GM19452 (cell line): ENCODE results near the gene LSM3.

Source experiments
- ATAC-seq: cut with Tn5 transposase; IDR thresholded peaks from one replicate; pipeline ENCODE4 v1.9.1; 2021; ENCODE audit not compliant: unreplicated experiment

LSM3 gene

DNA sequence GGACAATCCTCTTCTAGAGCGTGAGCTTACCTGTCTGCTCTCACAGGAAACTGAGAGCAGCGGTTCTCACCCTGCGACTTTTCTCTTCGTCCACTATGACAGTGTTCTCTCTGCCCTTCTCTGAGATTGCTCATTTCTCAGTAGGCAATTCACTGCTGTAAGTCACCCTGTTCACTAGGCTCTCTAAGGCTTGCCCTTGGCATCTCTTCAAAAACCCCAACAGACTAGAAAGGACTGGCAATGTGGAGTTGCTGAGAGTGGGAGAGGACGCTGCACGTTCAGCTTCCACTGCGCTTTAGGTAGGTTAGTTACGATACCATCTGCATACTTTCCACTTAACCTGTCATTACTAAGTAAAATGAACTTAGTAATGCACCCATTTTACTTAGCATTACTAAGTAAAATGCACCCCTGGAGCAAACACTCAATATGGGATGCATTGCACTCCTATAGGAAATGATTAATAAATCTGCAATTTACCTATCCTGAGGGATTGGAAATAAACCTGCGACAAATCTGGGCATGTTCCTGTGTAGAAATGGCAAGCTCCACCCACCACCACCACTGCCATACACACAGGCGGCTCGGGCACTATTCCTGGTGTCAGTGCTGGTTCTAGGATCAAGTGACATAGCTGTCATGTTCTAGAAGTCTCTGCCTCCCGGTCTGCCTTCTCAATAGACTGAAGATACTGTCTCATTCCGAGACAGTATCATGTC, 21.6 kb upstream of the LSM3 start:
- no peak for ATAC-seq

DNA sequence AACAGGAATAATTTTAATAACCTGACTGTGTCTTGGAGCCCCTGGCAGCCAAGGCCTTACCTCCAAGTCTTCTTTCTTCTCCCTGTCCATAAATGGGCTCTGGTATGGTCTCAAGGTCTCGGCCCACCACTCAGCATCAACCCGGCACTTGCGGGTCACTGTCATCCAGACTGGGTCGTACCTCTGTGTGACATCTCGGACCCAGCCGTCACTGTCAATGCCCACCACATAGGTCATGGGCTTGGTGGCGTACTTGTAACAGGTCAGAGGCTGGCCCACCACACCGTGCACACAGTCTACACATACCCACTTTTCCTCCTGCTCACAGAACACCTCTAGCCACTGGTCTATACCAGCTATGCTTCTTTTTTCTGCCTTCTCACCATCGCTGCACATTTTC, 20.7 kb upstream of the LSM3 start:
- ATAC-seq = no peak

DNA sequence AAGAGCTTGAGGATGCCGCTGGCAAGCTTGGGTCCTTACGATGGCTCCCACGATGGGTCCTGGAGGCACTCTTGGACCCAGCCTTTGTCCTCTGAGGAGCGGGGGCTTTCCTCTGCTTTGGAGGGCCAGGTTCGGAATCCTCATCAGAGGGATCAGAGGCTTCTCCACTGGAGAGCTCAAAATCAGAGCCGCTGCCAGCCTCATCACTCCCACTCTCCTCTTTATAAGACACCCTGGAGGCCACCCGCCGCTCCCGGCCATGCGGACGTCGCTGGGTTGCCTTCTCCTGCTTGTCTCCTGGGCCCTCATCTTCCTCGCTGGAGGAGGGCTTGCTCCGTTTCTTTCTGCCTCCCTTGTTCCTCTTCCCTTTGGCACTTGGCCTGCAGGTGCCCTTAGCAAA, 20.2 kb upstream of the LSM3 start:
- no peak for ATAC-seq

DNA sequence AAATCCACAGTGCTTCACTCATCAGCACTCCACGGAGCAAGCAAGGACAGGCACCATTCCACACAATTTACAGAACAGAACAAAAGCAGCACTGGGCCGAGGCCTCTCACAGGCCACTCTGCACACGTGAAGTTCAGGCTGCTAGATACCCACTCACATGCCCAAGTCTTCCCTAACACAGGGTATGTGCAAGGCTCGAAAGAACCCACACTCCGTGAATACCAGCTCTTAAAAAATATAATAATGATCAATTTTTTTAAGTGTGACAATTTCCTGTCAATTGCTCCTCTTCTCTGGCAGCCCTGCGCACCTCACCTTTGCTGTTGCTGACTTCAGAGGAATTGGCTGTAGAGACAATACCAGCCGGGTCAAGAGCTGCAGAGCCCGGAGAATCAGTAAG, 19.2 kb upstream of the LSM3 start:
- no peak for ATAC-seq

DNA sequence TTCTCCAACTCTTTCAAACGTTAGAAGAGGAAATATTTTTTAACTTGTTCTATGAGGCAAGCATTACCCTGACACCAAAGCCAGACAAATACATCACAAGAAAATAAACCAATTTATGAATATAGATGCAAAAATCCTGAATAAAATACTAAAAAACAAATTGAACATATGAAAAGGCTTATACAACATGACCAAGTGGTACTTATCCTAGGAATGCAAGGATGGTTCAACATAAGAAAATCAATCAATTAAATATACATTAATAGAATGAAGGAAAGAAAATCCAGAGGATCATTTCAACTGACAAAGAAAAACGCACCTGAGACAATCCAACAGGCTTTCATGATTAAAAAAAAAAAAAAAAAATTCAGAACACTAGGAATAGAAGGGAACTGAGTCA, 17.3 kb upstream of the LSM3 start:
- ATAC-seq = no peak

DNA sequence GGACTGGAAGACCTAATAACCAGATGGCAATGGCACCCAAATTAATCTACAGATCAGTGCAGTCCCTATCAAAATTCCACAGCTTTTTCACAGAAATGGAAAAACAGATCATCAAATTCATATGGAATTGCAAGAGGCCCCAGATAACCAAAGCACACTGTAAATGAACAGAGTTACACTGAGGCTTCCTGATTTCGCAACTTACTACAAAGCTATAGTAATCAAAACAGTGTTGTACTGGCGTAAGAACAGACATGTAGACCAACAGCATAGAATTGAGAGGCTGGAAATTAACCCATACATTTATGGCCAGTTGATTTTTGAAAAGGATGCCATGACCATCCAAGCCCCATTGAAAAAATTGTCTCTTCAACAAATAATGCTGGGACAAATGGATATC, 16.4 kb upstream of the LSM3 start:
- no peak for ATAC-seq

DNA sequence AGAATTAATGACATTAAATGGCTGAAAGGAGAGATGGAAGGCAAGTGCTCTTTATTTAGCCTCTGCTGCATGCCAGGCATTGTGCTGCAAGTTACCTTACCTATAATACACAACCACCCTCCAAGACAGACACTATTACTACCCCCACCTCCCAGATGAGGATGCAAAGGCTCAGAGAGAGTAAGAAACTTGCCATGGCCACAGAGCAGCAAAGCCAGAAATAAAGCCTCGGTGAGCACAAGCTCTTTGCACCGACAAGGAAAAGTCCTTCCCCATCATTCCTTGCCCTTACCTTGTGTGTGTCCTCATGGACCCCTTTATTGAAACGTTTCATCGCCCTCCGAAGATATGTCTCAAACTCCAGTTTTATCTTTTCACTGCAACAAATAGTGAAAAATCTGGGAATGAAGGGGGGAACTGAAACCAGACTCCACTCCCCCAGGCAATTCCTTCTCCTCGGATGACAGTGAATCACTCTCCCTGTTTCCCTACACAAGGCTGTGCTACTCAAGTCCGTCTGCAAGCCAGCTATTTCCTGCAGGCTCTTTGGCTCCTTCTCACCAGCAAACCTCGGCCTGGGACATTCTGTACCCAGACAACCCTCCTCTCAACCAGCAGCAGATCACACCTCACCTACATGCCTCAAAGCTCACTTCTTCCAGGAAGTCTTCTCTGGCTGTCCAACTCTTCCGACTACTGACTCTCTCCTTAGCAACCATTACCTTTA, 11.6 kb upstream of the LSM3 start:
- no peak for ATAC-seq

DNA sequence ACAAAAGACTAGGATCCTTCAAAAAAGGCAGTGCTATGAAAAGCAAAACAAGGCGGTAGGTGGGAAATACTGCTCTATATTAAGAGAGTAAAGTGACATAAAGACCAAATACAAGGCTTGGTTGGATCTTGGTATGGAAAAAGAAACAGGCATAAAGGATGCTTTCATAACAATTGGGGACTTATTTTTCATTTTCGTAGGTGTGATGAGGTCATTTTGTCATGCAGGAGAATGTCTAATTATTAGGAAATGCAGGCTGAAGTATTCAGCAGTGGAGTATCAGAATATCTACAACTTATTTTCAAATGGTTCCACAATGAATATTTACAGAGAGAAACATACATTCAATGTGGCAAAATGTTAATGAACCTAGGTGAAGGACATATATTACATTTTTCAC, 9.2 kb upstream of the LSM3 start:
- no peak for ATAC-seq

DNA sequence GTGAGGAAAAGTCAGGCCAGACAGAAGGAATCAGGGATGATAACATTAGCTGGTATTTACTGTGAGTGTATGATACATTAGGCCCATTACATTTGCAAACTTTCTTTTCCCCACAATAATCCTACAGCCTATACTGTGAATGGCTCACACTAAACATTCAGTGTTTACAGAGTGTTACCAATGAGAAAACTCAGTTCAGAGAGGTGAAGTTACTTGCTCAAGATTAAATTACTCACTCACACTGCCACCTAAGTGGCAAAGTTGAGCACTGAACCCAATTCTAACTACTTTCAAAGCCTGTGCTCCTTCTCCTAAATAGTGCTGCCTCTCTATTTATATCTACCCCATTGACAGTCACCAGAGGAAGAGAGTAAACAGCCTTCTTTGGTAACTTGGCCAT, 8.7 kb upstream of the LSM3 start:
- no peak for ATAC-seq

DNA sequence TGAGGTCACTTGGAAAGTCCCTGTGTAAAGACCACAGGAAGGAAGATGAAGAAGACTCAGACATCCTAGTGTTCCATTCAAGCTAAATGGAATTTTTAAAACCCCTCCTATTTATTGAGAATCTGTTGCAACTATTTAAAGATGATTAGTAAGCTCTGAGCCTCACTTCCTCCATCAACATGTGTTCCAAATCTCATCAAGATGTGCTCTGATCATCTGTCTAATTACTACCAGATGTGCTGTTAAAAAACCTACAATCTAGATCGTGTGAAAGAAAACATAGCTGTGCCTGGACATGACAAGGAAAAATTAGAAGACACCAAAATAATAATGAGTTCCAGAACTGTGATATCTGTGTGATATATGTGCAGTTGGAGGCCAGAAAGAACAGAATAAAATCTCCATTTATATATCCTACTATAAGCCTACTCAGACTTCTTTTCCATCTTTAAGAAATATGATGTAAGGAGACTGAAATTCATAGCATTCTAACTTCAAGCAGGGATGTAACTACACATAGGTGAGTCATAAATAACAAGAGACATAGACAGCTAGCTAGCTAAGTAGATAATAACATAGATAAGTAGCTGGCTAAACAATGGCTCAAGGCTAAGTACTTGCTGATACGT, 8.0 kb upstream of the LSM3 start:
- ATAC-seq = no peak

DNA sequence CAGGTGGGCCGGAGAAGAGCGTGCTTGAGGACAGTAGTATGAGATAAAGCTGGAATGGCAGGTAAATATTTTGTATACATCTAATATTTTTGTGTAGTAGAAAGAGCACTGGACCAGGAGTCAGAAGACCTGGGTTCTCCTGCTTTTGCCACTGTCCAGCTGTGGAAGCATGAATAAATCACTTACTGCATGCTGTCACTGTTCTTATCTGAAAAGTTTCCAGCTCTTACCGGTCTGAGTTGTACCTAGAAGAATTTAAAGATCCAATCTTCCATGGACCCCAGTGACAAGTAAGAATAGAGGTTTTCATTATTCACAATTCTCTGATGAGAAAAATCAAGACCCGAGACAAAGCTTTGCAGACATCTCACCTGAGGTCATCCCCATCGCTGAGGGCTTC, 6.1 kb upstream of the LSM3 start:
- no peak for ATAC-seq

DNA sequence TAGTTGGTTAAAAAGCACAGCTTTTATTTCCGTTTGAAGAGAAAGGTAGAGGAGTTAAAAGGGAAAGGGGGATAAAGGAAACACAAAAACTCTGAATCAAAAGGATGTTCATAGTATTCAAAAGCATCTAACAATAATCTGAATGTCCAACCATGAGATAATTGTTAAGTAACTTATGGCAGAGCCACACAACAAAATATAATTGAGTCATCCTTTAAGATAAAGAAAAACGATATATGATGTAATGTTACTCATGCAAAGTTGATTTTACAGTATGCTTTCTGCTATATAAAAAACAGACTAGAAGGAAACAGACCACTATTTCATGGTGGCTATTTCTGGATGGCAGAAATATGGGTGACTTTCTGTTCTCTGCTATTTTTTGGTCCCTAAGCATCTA, 4.1 kb upstream of the LSM3 start:
- no peak for ATAC-seq

DNA sequence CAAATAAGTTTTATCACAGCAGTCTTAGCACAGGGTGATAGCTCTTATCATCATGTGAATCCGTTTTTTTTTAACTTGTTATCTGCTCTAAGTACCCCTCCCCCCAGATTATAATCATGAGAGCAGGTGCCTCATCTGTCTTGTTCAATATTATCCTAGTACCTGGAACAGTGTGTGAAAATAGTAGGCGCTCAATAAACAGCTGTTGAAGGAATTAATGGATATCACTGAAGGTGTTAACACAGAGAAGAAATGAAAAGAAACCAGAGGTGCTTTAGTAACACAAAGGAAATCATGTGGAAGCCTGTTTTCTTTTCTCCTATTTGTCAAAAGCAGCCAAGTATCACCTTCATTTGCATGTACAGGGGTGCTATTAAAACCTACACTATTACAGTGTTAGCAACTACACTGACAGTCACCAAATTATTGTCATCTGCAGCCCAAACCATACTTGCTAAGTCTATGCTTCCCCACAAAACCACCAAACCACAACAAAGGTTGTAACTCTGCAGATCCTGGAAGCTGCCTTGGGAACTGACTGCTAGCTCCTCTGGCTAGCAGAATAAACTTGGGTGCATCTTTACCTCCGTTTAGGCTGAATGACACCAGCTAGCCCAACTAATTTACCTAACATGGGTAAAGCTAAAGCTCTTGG, 3.1 kb upstream of the LSM3 start:
- no peak for ATAC-seq

DNA sequence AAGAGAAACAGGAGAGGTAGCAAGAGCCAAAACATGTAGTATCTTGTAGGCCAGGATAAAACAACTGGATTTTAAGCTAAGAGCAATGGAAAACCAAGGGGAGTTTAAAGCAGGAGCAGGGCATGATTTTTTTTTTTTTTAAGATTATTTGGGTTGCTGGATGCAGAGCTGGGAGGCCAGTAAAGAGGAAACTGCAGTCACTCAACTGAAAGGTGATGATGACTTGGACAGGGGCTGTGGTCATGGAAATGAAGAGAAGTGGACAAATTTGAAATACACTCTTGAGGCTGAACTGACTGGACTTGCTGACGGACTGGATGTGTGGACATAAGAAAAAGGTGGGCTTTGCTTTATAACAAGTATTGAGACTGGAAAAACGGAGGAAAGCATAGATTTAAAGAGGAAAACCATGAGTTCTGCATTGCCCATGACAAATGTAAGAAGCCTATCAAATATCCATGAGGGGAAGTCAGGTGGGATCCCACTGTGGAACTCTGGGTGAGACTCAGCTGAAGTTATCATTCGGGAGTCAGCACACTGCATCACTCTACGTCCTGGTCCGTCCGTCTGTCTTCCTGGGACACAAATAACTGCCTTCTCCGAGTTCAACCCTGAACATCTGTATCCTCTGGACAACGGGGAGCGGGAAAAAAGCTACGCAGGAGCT, 904 bp upstream of the LSM3 start:
- no peak for ATAC-seq

DNA sequence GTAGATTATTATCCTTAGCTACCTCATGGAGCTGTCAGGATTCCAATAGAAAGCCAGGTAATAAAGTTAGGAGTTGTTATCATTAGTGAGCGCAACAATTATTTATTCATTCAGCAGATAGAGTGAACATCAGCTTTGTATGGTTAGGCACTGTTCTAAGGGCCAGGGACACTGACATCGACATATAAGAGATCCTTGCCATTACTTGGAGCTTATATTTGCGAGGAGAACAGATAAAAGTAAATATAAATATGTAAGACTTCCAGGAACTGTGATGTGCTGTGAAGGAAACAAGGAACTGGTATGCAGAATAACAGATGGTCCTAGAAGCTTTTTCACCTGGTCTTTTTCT, 473 bp downstream of the LSM3 start:
- no peak for ATAC-seq

DNA sequence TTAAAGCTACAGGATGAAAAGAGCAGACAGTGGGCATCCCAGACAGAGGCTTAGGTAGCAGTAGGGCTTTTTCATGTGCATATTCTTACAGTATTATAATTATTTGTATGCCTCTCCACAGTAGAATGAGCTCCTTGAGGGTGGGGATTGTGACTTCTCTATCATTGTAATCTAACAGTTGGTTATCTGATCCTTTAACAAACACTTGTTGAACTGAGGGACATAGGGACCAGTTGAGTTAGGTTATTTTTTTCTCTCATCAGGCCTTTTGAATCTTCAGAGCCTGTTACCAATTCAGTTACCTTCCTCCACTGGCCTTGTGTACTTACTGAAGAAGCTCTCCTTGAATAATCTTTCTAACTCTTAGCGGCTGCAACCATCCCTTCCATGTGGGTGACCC, 1.2 kb downstream of the LSM3 start:
- ATAC-seq = no peak

DNA sequence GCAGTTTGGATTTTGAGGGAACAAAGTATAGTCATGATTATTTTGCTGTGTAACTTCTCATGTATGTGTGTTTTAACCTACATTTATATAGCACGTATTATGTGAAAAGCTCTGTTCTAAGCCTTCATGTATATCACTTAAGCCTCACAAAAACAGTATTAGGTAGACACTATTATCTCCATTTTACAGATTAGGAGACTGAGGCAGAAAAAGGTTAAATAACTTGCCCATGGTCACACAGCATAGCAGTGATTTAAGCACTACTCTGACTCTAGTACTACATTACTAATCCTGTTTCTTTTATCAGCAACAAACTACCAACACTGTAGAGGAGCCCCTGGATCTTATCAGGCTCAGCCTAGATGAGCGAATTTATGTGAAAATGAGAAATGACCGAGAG, 2.6 kb downstream of the LSM3 start:
- no peak for ATAC-seq

DNA sequence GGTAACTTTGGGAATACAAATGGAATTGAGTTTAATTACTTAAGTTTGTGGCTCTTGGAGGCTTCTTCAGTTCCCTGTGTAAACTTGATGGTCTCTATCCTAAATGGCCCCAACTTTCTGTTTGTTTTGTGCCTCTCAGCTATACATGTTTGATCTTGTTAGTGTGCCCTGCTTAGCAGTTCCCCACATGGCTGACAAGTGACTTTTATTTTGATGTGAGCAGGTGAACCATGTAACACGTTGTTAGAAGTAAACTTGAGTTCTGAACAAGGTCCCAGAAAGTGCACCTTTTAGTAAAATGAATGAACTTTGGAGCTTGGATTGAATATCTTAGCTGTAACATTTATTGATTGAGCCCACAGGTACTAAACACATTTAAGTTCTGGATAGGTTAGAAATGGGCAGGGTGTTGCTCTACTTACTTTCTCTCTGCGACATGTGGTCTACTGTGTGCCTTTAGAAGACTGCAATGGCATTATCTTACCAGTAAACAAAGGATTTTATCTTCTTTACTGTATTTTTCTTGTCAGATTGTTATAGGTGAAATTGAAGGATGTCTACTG, 4.5 kb downstream of the LSM3 start:
- ATAC-seq = no peak

DNA sequence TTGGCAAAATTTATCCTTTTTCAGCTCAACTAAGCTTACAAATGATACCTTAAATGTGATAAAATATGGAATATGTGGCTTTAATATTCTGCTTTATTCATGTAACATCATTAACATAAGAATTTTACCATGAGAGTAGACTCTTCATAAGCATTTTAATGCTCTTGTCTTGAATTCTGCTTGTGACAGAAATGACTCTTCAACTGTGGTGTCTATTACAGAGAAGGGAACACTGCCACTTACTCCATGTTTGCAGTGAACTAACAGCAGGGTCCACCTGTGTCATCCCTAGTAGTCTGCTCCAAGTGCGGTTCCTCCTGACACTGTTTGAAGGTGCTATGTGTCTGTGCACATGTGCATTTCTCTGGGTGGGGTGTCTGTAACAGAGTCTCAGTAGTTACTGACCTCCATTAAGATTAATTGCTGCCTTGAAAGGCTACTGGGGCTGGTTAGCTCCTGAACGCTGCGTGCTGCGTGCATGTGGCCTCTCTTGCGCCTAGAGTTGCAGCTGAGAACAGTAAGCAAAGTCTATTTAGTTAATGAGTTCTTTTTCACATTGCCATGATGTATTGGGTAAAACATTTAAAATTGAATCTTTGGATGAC, 8.3 kb downstream of the LSM3 start:
- ATAC-seq = no peak

DNA sequence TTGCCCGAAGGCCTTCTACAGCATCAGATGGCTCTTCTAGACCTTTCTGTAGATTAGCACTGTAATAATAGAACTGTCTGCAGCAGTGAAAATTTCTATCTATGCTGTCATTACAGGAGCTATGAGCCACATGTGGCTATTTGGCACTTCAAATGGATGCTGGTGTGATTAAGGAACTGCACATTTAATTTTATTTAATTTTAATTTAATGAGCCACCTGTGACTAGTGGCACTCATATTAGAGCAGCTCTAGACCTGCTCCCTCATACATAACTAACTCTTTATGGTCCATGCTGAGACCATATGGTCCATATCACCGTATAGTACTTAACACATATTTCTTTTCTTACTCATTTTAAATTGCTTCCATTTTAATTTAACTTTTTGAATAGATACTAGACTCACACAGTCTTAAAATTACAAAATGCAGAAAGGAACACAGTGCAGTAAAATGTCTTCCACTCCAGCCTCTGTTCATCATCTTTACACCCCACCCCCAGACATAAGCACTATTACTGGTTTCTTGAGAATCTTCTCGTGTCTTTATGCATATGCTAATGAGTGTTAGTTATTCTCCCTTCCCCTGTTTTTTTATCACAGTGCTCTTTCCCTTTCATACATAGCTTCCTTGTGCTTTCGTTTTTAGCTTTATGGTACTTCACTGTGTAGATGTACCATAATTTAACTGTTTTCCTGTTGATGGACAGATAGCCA, 9.6 kb downstream of the LSM3 start:
- no peak for ATAC-seq
